Type B pancreatic cell (in vitro differentiated cells): ENCODE results near the gene DNAJC15. TPM values are rescaled to one million over a fixed set of nuclear protein-coding genes. Genes with fewer than 3 reads are reported as not detected.
A peak's percentile ranks its signal among the peaks of the same experiment; 100 is the strongest.

Source experiments
- DNase-seq: peaks from one replicate; pipeline ENCODE4 v3.0.0; 2021; ENCODE audit warnings: mixed read lengths; ENCODE audit not compliant: unreplicated experiment; ENCODE audit errors: extremely low spot score
- H3K27ac Mint-ChIP-seq: 2 replicates; pipeline ENCODE4 v1.8.0; 2021; ENCODE audit warnings: mild to moderate bottlenecking, mixed read lengths
- H3K27me3 Mint-ChIP-seq: 2 replicates; pipeline ENCODE4 v1.8.0; 2021; ENCODE audit warnings: mixed read lengths
- H3K36me3 Mint-ChIP-seq: 2 replicates; pipeline ENCODE4 v1.8.0; 2021; ENCODE audit warnings: mixed read lengths
- H3K4me1 Mint-ChIP-seq: one replicate; pipeline ENCODE4 v1.8.0; 2021; ENCODE audit warnings: mixed read lengths; ENCODE audit not compliant: unreplicated experiment
- H3K4me3 Mint-ChIP-seq: 2 replicates; pipeline ENCODE4 v1.8.0; 2021; ENCODE audit warnings: mild to moderate bottlenecking, mixed read lengths
- H3K9me3 Mint-ChIP-seq: 2 replicates; pipeline ENCODE4 v1.8.0; 2021; ENCODE audit warnings: mixed read lengths
- CTCF ChIP-seq: fragments of 200-600 bp; sonication (generic); conservative IDR thresholded peaks from 2 replicates; pipeline ENCODE4 v1.5.0; 2021; ENCODE audit warnings: antibody characterized with exemption, mild to moderate bottlenecking
- total RNA-seq: library from RNA; stranded (reverse); gene quantifications from 2 replicates; pipeline ENCODE4 v1.2.1, GENCODE V29; 2021; ENCODE audit warnings: low replicate concordance

Gene DNAJC15
- total RNA-seq, 1 donor from 2014 or later = 19.7 TPM

- peaks cover 17% of the 10 kb centered on the region for H3K4me1 Mint-ChIP-seq
- DNase-seq = no peak
- H3K27me3 Mint-ChIP-seq = no peaks in the 10 kb centered on the region
- no peaks in the 10 kb centered on the region for H3K9me3 Mint-ChIP-seq
- H3K4me3 Mint-ChIP-seq = no peak overlapping the region
- TF ChIP-seq CTCF = no peak
- no peaks in the 10 kb centered on the region for H3K36me3 Mint-ChIP-seq
- H3K27ac Mint-ChIP-seq = no peak overlapping the region
These were observed 92.9 kb downstream of the DNAJC15 start for GRCh38 chr13:43116242-43116641.

- Mint-ChIP-seq H3K9me3 (no peaks in the 10 kb centered on the region), H3K27ac (peak overlapping the region; percentile 69), H3K36me3 (no peaks in the 10 kb centered on the region), H3K4me1 (peaks cover 17% of the 10 kb centered on the region), H3K27me3 (no peaks in the 10 kb centered on the region), H3K4me3 (no peak overlapping the region)
- no peak for DNase-seq
- peak; percentile 13 for TF ChIP-seq CTCF
These were observed 95.1 kb downstream of the DNAJC15 start for GRCh38 chr13:43118521-43118920.

GRCh38 chr13:43119206-43119605 is 95.8 kb downstream of the DNAJC15 start:
- Mint-ChIP-seq H3K27me3 (no peaks in the 10 kb centered on the region), H3K4me1 (peaks cover 17% of the 10 kb centered on the region), H3K36me3 (no peaks in the 10 kb centered on the region), H3K4me3 (no peak overlapping the region), H3K9me3 (no peaks in the 10 kb centered on the region), H3K27ac (peak overlapping the region; percentile 69)
- TF ChIP-seq CTCF = no peak
- DNase-seq = no peak

GRCh38 chr13:43122791-43123190 is 99.4 kb downstream of the DNAJC15 start:
- H3K4me1 Mint-ChIP-seq = peaks cover 29% of the 10 kb centered on the region
- H3K4me3 Mint-ChIP-seq = no peak overlapping the region
- no peaks in the 10 kb centered on the region for H3K36me3 Mint-ChIP-seq
- no peak for TF ChIP-seq CTCF
- H3K27me3 Mint-ChIP-seq = no peaks in the 10 kb centered on the region
- DNase-seq = no peak
- no peaks in the 10 kb centered on the region for H3K9me3 Mint-ChIP-seq
- no peak overlapping the region for H3K27ac Mint-ChIP-seq

- Mint-ChIP-seq H3K27me3 (no peaks in the 10 kb centered on the region), H3K27ac (no peak overlapping the region), H3K4me1 (peaks cover 34% of the 10 kb centered on the region), H3K9me3 (no peaks in the 10 kb centered on the region), H3K36me3 (no peaks in the 10 kb centered on the region), H3K4me3 (no peak overlapping the region)
- no peak for DNase-seq
- no peak for TF ChIP-seq CTCF
These were observed 100.5 kb downstream of the DNAJC15 start for GRCh38 chr13:43123856-43124255.

GRCh38 chr13:43124490-43124889 is 101.1 kb downstream of the DNAJC15 start:
- Mint-ChIP-seq H3K36me3 (no peaks in the 10 kb centered on the region), H3K27ac (no peak overlapping the region), H3K27me3 (peaks cover under 1% of the 10 kb centered on the region), H3K9me3 (no peaks in the 10 kb centered on the region), H3K4me1 (peaks cover 34% of the 10 kb centered on the region), H3K4me3 (no peak overlapping the region)
- TF ChIP-seq CTCF = no peak
- no peak for DNase-seq
